H1 (cell line): ENCODE results near the gene CRTAC1. TPM values are rescaled to one million over a fixed set of nuclear protein-coding genes. Genes with fewer than 3 reads are reported as not detected.

ENCODE experiments used
- CHD7 ChIP-seq: fragments of 300-600 bp; sonication (generic); IDR thresholded peaks from 2 replicates; pipeline ENCODE4 v1.7.1; 2012; ENCODE audit warnings: low read length, moderate library complexity, mild to moderate bottlenecking, inconsistent platforms; ENCODE audit not compliant: insufficient replicate concordance
- FOSL1 ChIP-seq: IDR thresholded peaks from 2 replicates; pipeline ENCODE4 v1.6.1; 2011; ENCODE audit warnings: mild to moderate bottlenecking, low read depth, low read length, moderate library complexity; ENCODE audit not compliant: insufficient read depth
- JUN ChIP-seq: IDR thresholded peaks from 2 replicates; pipeline ENCODE4 v1.6.1; 2011; ENCODE audit warnings: low read depth, mild to moderate bottlenecking, improper control_type of control experiment, low read length
- KDM5A ChIP-seq: fragments of 200-600 bp; IDR thresholded peaks from 2 replicates; pipeline ENCODE4 v1.7.1; 2012; ENCODE audit warnings: mild to moderate bottlenecking, low read length, inconsistent platforms, mixed read lengths
- NRF1 ChIP-seq: IDR thresholded peaks from 2 replicates; pipeline ENCODE4 v1.6.1; 2011; ENCODE audit warnings: mild to moderate bottlenecking, low read depth, low read length, improper control_type of control experiment
- POLR2A ChIP-seq, 2 experiments: IDR thresholded peaks; 1 replicate in 1 of 2; 2 replicates in 1 of 2; pipeline ENCODE4 v1.6.1; 2011; ENCODE audit warnings: low read depth in 2 of 2, low read length in 2 of 2, mild to moderate bottlenecking in 2 of 2; ENCODE audit errors: control extremely low read depth in 1 of 2
- RBBP5 ChIP-seq: IDR thresholded peaks from 2 replicates; pipeline ENCODE4 v1.7.1; 2012; ENCODE audit warnings: low read depth, mild to moderate bottlenecking, inconsistent platforms, low read length, moderate library complexity, borderline replicate concordance
- RFX5 ChIP-seq: IDR thresholded peaks from 2 replicates; pipeline ENCODE4 v1.6.1; 2011; ENCODE audit warnings: low read depth, low read length, improper control_type of control experiment, borderline replicate concordance
- SIRT6 ChIP-seq: IDR thresholded peaks from one replicate; pipeline ENCODE4 v1.7.1; 2012; ENCODE audit warnings: low read length, inconsistent platforms
- SP1 ChIP-seq: IDR thresholded peaks from 2 replicates; pipeline ENCODE4 v1.6.1; 2011; ENCODE audit warnings: low read depth, low read length
- SP2 ChIP-seq: IDR thresholded peaks from 2 replicates; pipeline ENCODE4 v1.6.1; 2012; ENCODE audit warnings: mild to moderate bottlenecking, low read length, inconsistent platforms
- TAF1 ChIP-seq: IDR thresholded peaks from 2 replicates; pipeline ENCODE4 v1.6.1; 2011; ENCODE audit warnings: mild to moderate bottlenecking, low read depth, low read length
- TBP ChIP-seq: IDR thresholded peaks from 2 replicates; pipeline ENCODE4 v1.6.1; 2011; ENCODE audit warnings: low read depth, low read length, improper control_type of control experiment
- polyA plus RNA-seq, 7 experiments: library from polyadenylated mRNA; depleted of rRNA in 3 of 7; stranded (reverse) in 5 of 7; unstranded in 2 of 7; fragments of >200 nt in 5 of 7; fragments of 200-250 nt in 2 of 7; gene quantifications; 1 replicate in 5 of 7; 2 replicates in 1 of 7; 4 replicates in 1 of 7; pipeline versions ENCODE4 v1.2.1 to v1.2.3, GENCODE V29; 2011 to 2013; ENCODE audit warnings: missing spikeins in 2 of 7, mixed read lengths in 2 of 7
- total RNA-seq: library from RNA; stranded (reverse); fragmentation: NEBNext Ultra II Directional; extraction: Animal tissue kit (Norgen Biotek cat#: 25700); gene quantifications from 2 replicates; pipeline ENCODE4 v1.2.1, GENCODE V29; 2021

Gene CRTAC1
- total and polyA plus RNA-seq, 2 of the 8 experiments (the other 6 are each of a cell fraction or from before 2014, with no cell fraction given): 0.91 to 1.2 TPM

- no peak for TF ChIP-seq CHD7
- TF ChIP-seq SIRT6: no peak
- TF ChIP-seq TAF1: no peak
- no peak for TF ChIP-seq JUN
- no peak for TF ChIP-seq KDM5A
- TF ChIP-seq FOSL1: no peak
- no peak for TF ChIP-seq RFX5
- no peak for TF ChIP-seq SP2
- TF ChIP-seq POLR2A (IDR thresholded peaks at IDR 0.05; ENCODE audit: control extremely low read depth in 1 of 2, low read depth in 2 of 2, low read length in 2 of 2): no peak
- TF ChIP-seq SP1: no peak
- no peak for TF ChIP-seq RBBP5
- TF ChIP-seq TBP: no peak
- no peak for TF ChIP-seq NRF1
These were observed 164.9 kb downstream of the CRTAC1 start (continued) for GRCh38 chr10:97865488-97865887.
